IMR-90 (cell line): Measurements from ENCODE around the gene FBXL4. TPM values are rescaled to one million over a fixed set of nuclear protein-coding genes. Genes with fewer than 3 reads are reported as not detected.

Experiments used
- ATAC-seq: fragments of 200-7000 bp; cut with Tn5 transposase; 2 replicates; pipeline ENCODE4 v1.9.1; 2020; ENCODE audit warnings: low read depth, mild to moderate bottlenecking, moderate library complexity
- BruUV-seq: library from RNA; stranded (reverse); fragments of 400-500 nt; replicated peaks from 2 replicates; lab custom pipeline; 2021; lab: Mats Ljungman, UMichigan
- CTCF ChIA-PET: fragments of 300-600 bp; formaldehyde crosslinking; extraction: SDS; loops from one replicate; lab custom pipeline; 2021; ENCODE audit warnings: antibody characterized with exemption; lab: Yijun Ruan, JAX
- POLR2A ChIA-PET: fragments of 300-600 bp; sonication (Branson Sonifier 250); formaldehyde crosslinking; loops from one replicate; lab custom pipeline; 2022; ENCODE audit warnings: antibody characterized with exemption; ENCODE audit not compliant: unreplicated experiment; lab: Charles Lee
- DNase-seq: peaks from one replicate; pipeline ENCODE4 v3.0.0; 2013
- H2AFZ ChIP-seq: replicated peaks from 2 replicates; pipeline ENCODE3; 2013; ENCODE audit warnings: low read length, mild to moderate bottlenecking; ENCODE audit not compliant: poor library complexity
- H2AK5ac ChIP-seq: 2 replicates; pipeline ENCODE4 v1.6.1; 2013; ENCODE audit warnings: low read depth, low read length, inconsistent platforms
- H2AK9ac ChIP-seq: replicated peaks from 2 replicates; pipeline ENCODE3; 2013; ENCODE audit warnings: mild to moderate bottlenecking, low read depth, low read length, moderate library complexity; ENCODE audit not compliant: poor library complexity
- H2BK120ac ChIP-seq: 2 replicates; pipeline ENCODE4 v1.6.1; 2013; ENCODE audit warnings: low read depth, low read length, inconsistent platforms
- H2BK15ac ChIP-seq: 3 replicates; pipeline ENCODE4 v1.6.1; 2013; ENCODE audit warnings: low read depth, low read length, inconsistent platforms
- H2BK20ac ChIP-seq: 2 replicates; pipeline ENCODE4 v1.6.1; 2013; ENCODE audit warnings: low read depth, mild to moderate bottlenecking, inconsistent platforms, low read length, moderate library complexity
- H2BK5ac ChIP-seq: 2 replicates; pipeline ENCODE4 v1.6.1; 2013; ENCODE audit warnings: mild to moderate bottlenecking, low read depth, low read length, inconsistent platforms; ENCODE audit not compliant: poor library complexity, severe bottlenecking
- H3K14ac ChIP-seq: replicated peaks from 2 replicates; pipeline ENCODE4 v1.6.1; 2013; ENCODE audit warnings: low read depth, low read length, inconsistent platforms
- H3K18ac ChIP-seq: 2 replicates; pipeline ENCODE4 v1.6.1; 2013; ENCODE audit warnings: low read depth, low read length, control low read depth
- H3K23ac ChIP-seq: 2 replicates; pipeline ENCODE4 v1.6.1; 2013; ENCODE audit warnings: low read depth, low read length, inconsistent platforms
- H3K27ac ChIP-seq: 2 replicates; pipeline ENCODE4 v1.5.1; 2013; ENCODE audit warnings: mild to moderate bottlenecking, control low read depth, low read length; ENCODE audit not compliant: insufficient read depth
- H3K27me3 ChIP-seq: 2 replicates; pipeline ENCODE4 v1.6.1; 2013; ENCODE audit warnings: low read length; ENCODE audit not compliant: control insufficient read depth, insufficient read depth
- H3K36me3 ChIP-seq: 2 replicates; pipeline ENCODE4 v1.6.1; 2013; ENCODE audit warnings: low read length, mixed read lengths; ENCODE audit not compliant: control insufficient read depth, insufficient read depth
- H3K4ac ChIP-seq: 2 replicates; pipeline ENCODE4 v1.6.1; 2013; ENCODE audit warnings: low read depth, low read length, inconsistent platforms
- H3K4me1 ChIP-seq: 2 replicates; pipeline ENCODE4 v1.6.1; 2013; ENCODE audit warnings: low read length, mixed read lengths; ENCODE audit not compliant: control insufficient read depth, insufficient read depth
- H3K4me2 ChIP-seq: 2 replicates; pipeline ENCODE4 v1.6.1; 2013; ENCODE audit warnings: low read depth, mild to moderate bottlenecking, control low read depth, low read length, moderate library complexity
- H3K4me3 ChIP-seq: 2 replicates; pipeline ENCODE4 v1.5.1; 2013; ENCODE audit warnings: low read depth, mild to moderate bottlenecking, control low read depth, low read length, moderate library complexity; ENCODE audit not compliant: insufficient read depth
- H3K56ac ChIP-seq: 2 replicates; pipeline ENCODE4 v1.6.1; 2013; ENCODE audit warnings: low read length, inconsistent platforms; ENCODE audit not compliant: insufficient read depth; ENCODE audit errors: extremely low read depth
- H3K79me1 ChIP-seq, 2 experiments: 2 replicates each; pipeline ENCODE4 v1.6.1; 2013; ENCODE audit warnings: low read length in 2 of 2, inconsistent platforms in 1 of 2, low read depth in 1 of 2
- H3K9ac ChIP-seq: 2 replicates; pipeline ENCODE4 v1.6.1; 2013; ENCODE audit warnings: low read depth, low read length, control low read depth
- H3K9me1 ChIP-seq: 2 replicates; pipeline ENCODE4 v1.6.1; 2013; ENCODE audit warnings: low read length, inconsistent platforms; ENCODE audit not compliant: insufficient read depth
- H3K9me3 ChIP-seq: 2 replicates; pipeline ENCODE4 v1.6.1; 2013; ENCODE audit warnings: low read length; ENCODE audit not compliant: control insufficient read depth, insufficient read depth
- H4K20me1 ChIP-seq: 2 replicates; pipeline ENCODE4 v1.6.1; 2013; ENCODE audit warnings: low read length, inconsistent platforms; ENCODE audit not compliant: insufficient read depth
- H4K5ac ChIP-seq: 2 replicates; pipeline ENCODE4 v1.6.1; 2013; ENCODE audit warnings: mild to moderate bottlenecking, low read depth, low read length, control low read depth
- H4K8ac ChIP-seq, 2 experiments: 2 replicates each; pipeline ENCODE4 v1.6.1; 2013; ENCODE audit warnings: low read depth in 2 of 2, low read length in 2 of 2, control low read depth in 1 of 2, inconsistent platforms in 1 of 2
- H4K91ac ChIP-seq: 2 replicates; pipeline ENCODE4 v1.6.1; 2013; ENCODE audit warnings: low read depth, low read length, inconsistent platforms; ENCODE audit not compliant: insufficient read depth
- BHLHE40 ChIP-seq: fragments of 150-350 bp; IDR thresholded peaks from 2 replicates; pipeline ENCODE4 v1.6.1; 2016; ENCODE audit warnings: mild to moderate bottlenecking, low read depth, low read length
- CEBPB ChIP-seq: IDR thresholded peaks from 2 replicates; pipeline ENCODE4 v1.6.1; 2012; ENCODE audit warnings: low read depth, low read length, improper control_type of control experiment
- CHD1 ChIP-seq: IDR thresholded peaks from 2 replicates; pipeline ENCODE4 v1.6.1; 2012; ENCODE audit warnings: low read depth, low read length, improper control_type of control experiment
- FOS ChIP-seq: fragments of 150-350 bp; IDR thresholded peaks from 2 replicates; pipeline ENCODE4 v1.6.1; 2016; ENCODE audit warnings: low read depth, low read length
- MAFK ChIP-seq: IDR thresholded peaks from 2 replicates; pipeline ENCODE4 v1.6.1; 2012; ENCODE audit warnings: low read depth, low read length, improper control_type of control experiment
- MAZ ChIP-seq: IDR thresholded peaks from 2 replicates; pipeline ENCODE4 v1.6.1; 2012; ENCODE audit warnings: low read depth, mild to moderate bottlenecking, low read length, improper control_type of control experiment, moderate library complexity, borderline replicate concordance
- MXI1 ChIP-seq: IDR thresholded peaks from 2 replicates; pipeline ENCODE4 v1.6.1; 2012; ENCODE audit warnings: low read depth, mild to moderate bottlenecking, low read length, moderate library complexity, borderline replicate concordance
- NFE2L2 ChIP-seq: fragments of 150-350 bp; IDR thresholded peaks from 2 replicates; pipeline ENCODE4 v1.6.1; 2016; ENCODE audit warnings: low read depth, mild to moderate bottlenecking, low read length
- POLR2A ChIP-seq: IDR thresholded peaks from 2 replicates; pipeline ENCODE4 v1.6.1; 2012; ENCODE audit warnings: mild to moderate bottlenecking, low read depth, low read length
- RAD21 ChIP-seq: IDR thresholded peaks from 2 replicates; pipeline ENCODE4 v1.6.1; 2012; ENCODE audit warnings: low read length, improper control_type of control experiment
- RCOR1 ChIP-seq: IDR thresholded peaks from 2 replicates; pipeline ENCODE4 v1.6.1; 2012; ENCODE audit warnings: mild to moderate bottlenecking, low read length, improper control_type of control experiment; ENCODE audit not compliant: insufficient replicate concordance
- RFX5 ChIP-seq: IDR thresholded peaks from 2 replicates; pipeline ENCODE4 v1.8.0; 2012; ENCODE audit warnings: low read depth, mild to moderate bottlenecking, low read length, moderate library complexity
- SMC3 ChIP-seq: fragments of 150-350 bp; IDR thresholded peaks from 2 replicates; pipeline ENCODE4 v1.6.1; 2016; ENCODE audit warnings: low read depth, mild to moderate bottlenecking, antibody characterized with exemption, low read length, moderate library complexity
- WGBS, 2 experiments: methylation state at CpG; one replicate each; pipeline versions ENCODE4 v1.1.5 to v1.1.7; 2013; ENCODE audit warnings: missing lambda C conversion rate in 2 of 2; ENCODE audit not compliant: insufficient read length in 1 of 2; ENCODE audit errors: extremely low coverage in 2 of 2; 5-methylcytosine and 5-hydroxymethylcytosine counted together
- dilution Hi-C: fragments of 300-500 bp; cut with HindIII; formaldehyde crosslinking; loops from one replicate; pipeline ENCODE4 v1.14.3; 2018; ENCODE audit warnings: low sequenced_read_pairs; ENCODE audit not compliant: unreplicated experiment
- in situ Hi-C: fragments of 300-500 bp; cut with MboI; formaldehyde crosslinking; loops from 3 replicates; pipeline ENCODE4 v1.14.3; 2019; ENCODE audit warnings: low sequenced_read_pairs, inconsistent platforms, mixed read lengths
- intact Hi-C: fragments of 100-400 bp; cut with micrococcal nuclease; formaldehyde crosslinking; loops from 2 replicates; pipeline ENCODE4 v1.10.0; 2022
- polyA plus RNA-seq, 3 experiments: library from polyadenylated mRNA; depleted of rRNA; stranded (reverse); fragments of >200 nt; gene quantifications; 2 replicates each; pipeline ENCODE4 v1.2.3, GENCODE V29; 2012; ENCODE audit warnings: low replicate concordance in 1 of 3
- total RNA-seq: library from RNA; depleted of rRNA; stranded (reverse); fragments of >200 nt; gene quantifications from 2 replicates; pipeline ENCODE4 v1.2.3, GENCODE V29; 2012
- TF ChIP-seq, protein P1 (sequence below): fragments of 150-350 bp; IDR thresholded peaks from 2 replicates; pipeline ENCODE4 v1.6.1; 2016; ENCODE audit warnings: low read depth, mild to moderate bottlenecking, low read length, moderate library complexity, borderline replicate concordance
- TF ChIP-seq, protein P2 (sequence below): conservative IDR thresholded peaks from 2 replicates; pipeline ENCODE4 v1.5.1; 2012; ENCODE audit warnings: mild to moderate bottlenecking, low read depth, low read length, improper control_type of control experiment
- TF ChIP-seq, protein P3 (sequence below): fragments of 150-350 bp; IDR thresholded peaks from 2 replicates; pipeline ENCODE4 v1.6.1; 2017; ENCODE audit warnings: mild to moderate bottlenecking, antibody characterized with exemption, low read length, low read depth

The FBXL4 gene
- total and polyA plus RNA-seq, 2 of the 4 experiments (the other 2 are of a cell fraction), result 7.8 to 17.6 TPM

DNA sequence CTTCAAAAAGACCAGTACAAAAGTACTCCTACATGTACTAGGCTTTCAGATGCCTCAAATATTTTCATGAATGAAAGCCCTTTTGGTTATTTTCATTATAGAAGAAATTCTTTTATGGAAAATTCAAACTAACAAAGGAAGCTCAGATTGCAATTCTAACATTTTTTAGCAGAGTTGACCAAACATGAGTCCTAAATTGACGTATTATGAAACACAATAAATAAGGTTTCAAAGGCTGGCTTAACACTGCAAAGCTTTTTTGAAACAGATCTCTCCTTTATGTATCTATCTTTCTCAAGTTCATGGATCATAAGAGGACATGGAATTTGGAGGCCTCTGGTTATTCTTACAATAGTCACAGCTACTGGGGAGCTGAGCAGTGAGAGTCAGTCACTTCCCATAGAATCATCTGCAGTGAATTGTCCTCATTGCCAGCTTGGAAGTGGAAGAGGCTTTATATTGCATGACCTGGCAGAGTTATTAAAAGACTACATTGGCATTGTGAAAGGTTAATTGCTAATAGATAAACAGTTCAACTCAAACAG lies 38.4 kb upstream of the FBXL4 start:
- H3K9ac ChIP-seq, result no peak overlapping the region
- TF ChIP-seq, protein P1, sequence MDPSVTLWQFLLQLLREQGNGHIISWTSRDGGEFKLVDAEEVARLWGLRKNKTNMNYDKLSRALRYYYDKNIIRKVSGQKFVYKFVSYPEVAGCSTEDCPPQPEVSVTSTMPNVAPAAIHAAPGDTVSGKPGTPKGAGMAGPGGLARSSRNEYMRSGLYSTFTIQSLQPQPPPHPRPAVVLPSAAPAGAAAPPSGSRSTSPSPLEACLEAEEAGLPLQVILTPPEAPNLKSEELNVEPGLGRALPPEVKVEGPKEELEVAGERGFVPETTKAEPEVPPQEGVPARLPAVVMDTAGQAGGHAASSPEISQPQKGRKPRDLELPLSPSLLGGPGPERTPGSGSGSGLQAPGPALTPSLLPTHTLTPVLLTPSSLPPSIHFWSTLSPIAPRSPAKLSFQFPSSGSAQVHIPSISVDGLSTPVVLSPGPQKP, result no peak
- TF ChIP-seq RAD21 (no peak), NFE2L2 (no peak), CEBPB (no peak), FOS (no peak), SMC3 (no peak), MAFK (no peak), POLR2A (no peak), RFX5 (no peak), BHLHE40 (no peak), CHD1 (no peak), RCOR1 (no peak), MAZ (no peak), MXI1 (no peak)
- TF ChIP-seq, protein P2, sequence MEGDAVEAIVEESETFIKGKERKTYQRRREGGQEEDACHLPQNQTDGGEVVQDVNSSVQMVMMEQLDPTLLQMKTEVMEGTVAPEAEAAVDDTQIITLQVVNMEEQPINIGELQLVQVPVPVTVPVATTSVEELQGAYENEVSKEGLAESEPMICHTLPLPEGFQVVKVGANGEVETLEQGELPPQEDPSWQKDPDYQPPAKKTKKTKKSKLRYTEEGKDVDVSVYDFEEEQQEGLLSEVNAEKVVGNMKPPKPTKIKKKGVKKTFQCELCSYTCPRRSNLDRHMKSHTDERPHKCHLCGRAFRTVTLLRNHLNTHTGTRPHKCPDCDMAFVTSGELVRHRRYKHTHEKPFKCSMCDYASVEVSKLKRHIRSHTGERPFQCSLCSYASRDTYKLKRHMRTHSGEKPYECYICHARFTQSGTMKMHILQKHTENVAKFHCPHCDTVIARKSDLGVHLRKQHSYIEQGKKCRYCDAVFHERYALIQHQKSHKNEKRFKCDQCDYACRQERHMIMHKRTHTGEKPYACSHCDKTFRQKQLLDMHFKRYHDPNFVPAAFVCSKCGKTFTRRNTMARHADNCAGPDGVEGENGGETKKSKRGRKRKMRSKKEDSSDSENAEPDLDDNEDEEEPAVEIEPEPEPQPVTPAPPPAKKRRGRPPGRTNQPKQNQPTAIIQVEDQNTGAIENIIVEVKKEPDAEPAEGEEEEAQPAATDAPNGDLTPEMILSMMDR, result no peak
- TF ChIP-seq, protein P3, sequence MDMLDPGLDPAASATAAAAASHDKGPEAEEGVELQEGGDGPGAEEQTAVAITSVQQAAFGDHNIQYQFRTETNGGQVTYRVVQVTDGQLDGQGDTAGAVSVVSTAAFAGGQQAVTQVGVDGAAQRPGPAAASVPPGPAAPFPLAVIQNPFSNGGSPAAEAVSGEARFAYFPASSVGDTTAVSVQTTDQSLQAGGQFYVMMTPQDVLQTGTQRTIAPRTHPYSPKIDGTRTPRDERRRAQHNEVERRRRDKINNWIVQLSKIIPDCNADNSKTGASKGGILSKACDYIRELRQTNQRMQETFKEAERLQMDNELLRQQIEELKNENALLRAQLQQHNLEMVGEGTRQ, result no peak
- H3K27ac ChIP-seq, result no peak overlapping the region
- H3K79me1 ChIP-seq, result no peaks in the 10 kb centered on the region
- no peak overlapping the region for H2BK5ac ChIP-seq
- H3K9me1 ChIP-seq, result no peaks in the 10 kb centered on the region
- H3K14ac ChIP-seq, result no peak overlapping the region
- H3K56ac ChIP-seq, result no peak overlapping the region
- H4K5ac ChIP-seq, result no peak overlapping the region
- no peaks in the 10 kb centered on the region for H3K4me1 ChIP-seq
- H3K4me3 ChIP-seq, result no peak overlapping the region
- ATAC-seq (no peak), DNase-seq (no peak)
- H4K20me1 ChIP-seq, result no peaks in the 10 kb centered on the region
- no peak overlapping the region for H3K4ac ChIP-seq
- H3K18ac ChIP-seq, result no peak overlapping the region
- no peak overlapping the region for H4K8ac ChIP-seq
- no peak overlapping the region for H2BK20ac ChIP-seq
- ChIA-PET POLR2A (no interaction called here), CTCF (interaction anchor here (0.6 kb wide), 1 partner anchor 9 kb away, joined by 3 read pairs; no protein-coding TSS in a partner anchor)
- no peak overlapping the region for H2AK5ac ChIP-seq
- no peak overlapping the region for H2BK15ac ChIP-seq
- H3K9me3 ChIP-seq, result no peaks in the 10 kb centered on the region
- no peak overlapping the region for H3K23ac ChIP-seq
- dilution Hi-C loops, result no loop called here
- H2AFZ ChIP-seq, result no peak overlapping the region
- H3K36me3 ChIP-seq, result no peaks in the 10 kb centered on the region
- no CpG with 5 or more reads among the region's 1 CpG for WGBS, 2 experiments
- H3K4me2 ChIP-seq, result no peak overlapping the region
- BruUV-seq, result no TSS peak
- in situ Hi-C loops, result no loop called here
- intact Hi-C loops, result no loop called here
- H4K91ac ChIP-seq, result no peak overlapping the region
- H2BK120ac ChIP-seq, result no peak overlapping the region
- H2AK9ac ChIP-seq, result no peak overlapping the region
- no peaks in the 10 kb centered on the region for H3K27me3 ChIP-seq
